ENCODE data around the gene TBL1XR1.
"Not testable (repeated sequence)": the region's sequence is repeated elsewhere in the genome, so short reads cannot be mapped to it uniquely, and the experiment has no call there.

The TBL1XR1 gene

GRCh38 chr3:177197727-177198460 lies 612 bp upstream of the TBL1XR1 start:
- Mint-ChIP-seq H3K4me3 (peak overlapping the region; percentile 20), H3K4me1 (ENCODE audit: low read depth) (peaks cover 40% of the 10 kb centered on the region)
- intact Hi-C loops (cut with micrococcal nuclease), result loop anchor here (1.0 to 5.0 kb wide), 2 partner anchors 162 to 244 kb away; no protein-coding TSS in a partner anchor

GRCh38 chr3:177196456-177197040 lies 734 bp downstream of the TBL1XR1 start:
- Mint-ChIP-seq H3K27ac (peak overlapping the region; percentile 99), H3K36me3 (ENCODE audit: low read depth) (peaks cover 37% of the 10 kb centered on the region), H3K9me3 (no peaks in the 10 kb centered on the region), H3K4me3 (peak overlapping the region; percentile 94), H3K27me3 (no peaks in the 10 kb centered on the region), H3K4me1 (ENCODE audit: low read depth) (peaks cover 41% of the 10 kb centered on the region)
- intact Hi-C loops (cut with micrococcal nuclease), result loop anchor here (1.0 to 5.0 kb wide), 2 partner anchors 164 to 246 kb away; no protein-coding TSS in a partner anchor

More at GRCh38 chr3:177197727-177198460, 612 bp upstream of the TBL1XR1 start:
- H3K9me3 Mint-ChIP-seq, result no peaks in the 10 kb centered on the region
- H3K36me3 Mint-ChIP-seq (ENCODE audit: low read depth), result peaks cover 32% of the 10 kb centered on the region
- H3K27ac Mint-ChIP-seq, result peak overlapping the region; percentile 99
- no peaks in the 10 kb centered on the region for H3K27me3 Mint-ChIP-seq

GRCh38 chr3:177196008-177196455 lies 1.2 kb downstream of the TBL1XR1 start:
- Mint-ChIP-seq H3K27me3 (no peaks in the 10 kb centered on the region), H3K9me3 (no peaks in the 10 kb centered on the region), H3K4me1 (ENCODE audit: low read depth) (peaks cover 44% of the 10 kb centered on the region), H3K4me3 (peak overlapping the region; percentile 94), H3K36me3 (ENCODE audit: low read depth) (peaks cover 38% of the 10 kb centered on the region), H3K27ac (peak overlapping the region; percentile 99)
- intact Hi-C loops (cut with micrococcal nuclease), result loop anchor here (5.0 kb wide), 1 partner anchor 246 kb away; no protein-coding TSS in a partner anchor

DNA sequence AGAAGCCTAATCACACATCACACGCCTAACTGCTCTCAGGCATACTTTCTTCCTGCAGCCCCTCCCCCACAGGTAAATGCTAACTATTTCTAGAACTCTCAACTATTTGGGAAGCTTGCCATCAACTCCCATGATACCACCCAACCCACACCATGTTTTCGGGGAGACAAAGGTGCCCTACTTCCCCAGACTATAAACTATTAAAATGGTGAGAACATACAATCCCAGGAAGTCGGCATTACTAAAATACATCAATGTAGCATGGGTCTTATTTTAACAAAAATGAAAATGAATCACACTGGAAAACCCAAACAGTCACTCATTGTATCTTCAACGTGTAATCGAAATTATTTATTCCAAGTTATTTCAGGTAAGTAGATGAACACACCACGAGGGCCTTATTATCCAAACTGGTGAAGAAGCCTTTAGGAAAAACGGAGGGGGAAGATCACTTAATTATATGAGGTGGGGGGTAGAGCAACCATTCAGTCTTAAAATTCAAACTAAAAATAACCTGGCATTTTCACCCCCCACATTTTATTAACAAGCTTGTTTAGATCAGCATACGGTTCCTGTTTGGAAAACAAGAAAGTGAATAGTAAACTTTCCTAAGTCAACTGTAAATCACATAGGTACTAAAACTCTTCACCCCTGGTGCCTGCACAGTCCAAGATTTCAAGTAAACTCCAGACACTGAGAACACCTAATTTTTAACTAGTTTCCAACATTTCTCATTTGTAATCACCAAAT lies 1.9 kb downstream of the TBL1XR1 start:
- Mint-ChIP-seq H3K27me3 (no peaks in the 10 kb centered on the region), H3K4me1 (ENCODE audit: low read depth) (peaks cover 50% of the 10 kb centered on the region), H3K36me3 (ENCODE audit: low read depth) (peaks cover 38% of the 10 kb centered on the region), H3K9me3 (no peaks in the 10 kb centered on the region), H3K4me3 (peak overlapping the region; percentile 94), H3K27ac (peak overlapping the region; percentile 99)
- intact Hi-C loops (cut with micrococcal nuclease), result loop anchor here (5.0 kb wide), 1 partner anchor 247 kb away; no protein-coding TSS in a partner anchor

GRCh38 chr3:177194299-177194698 lies 3.0 kb downstream of the TBL1XR1 start:
- Mint-ChIP-seq H3K27me3 (no peaks in the 10 kb centered on the region), H3K36me3 (ENCODE audit: low read depth) (peaks cover 38% of the 10 kb centered on the region), H3K4me1 (ENCODE audit: low read depth) (peaks cover 54% of the 10 kb centered on the region), H3K27ac (peak overlapping the region; percentile 22), H3K9me3 (no peaks in the 10 kb centered on the region), H3K4me3 (no peak overlapping the region)
- intact Hi-C loops (cut with micrococcal nuclease), result loop anchor here (5.0 kb wide), 1 partner anchor 137 kb away; no protein-coding TSS in a partner anchor

DNA sequence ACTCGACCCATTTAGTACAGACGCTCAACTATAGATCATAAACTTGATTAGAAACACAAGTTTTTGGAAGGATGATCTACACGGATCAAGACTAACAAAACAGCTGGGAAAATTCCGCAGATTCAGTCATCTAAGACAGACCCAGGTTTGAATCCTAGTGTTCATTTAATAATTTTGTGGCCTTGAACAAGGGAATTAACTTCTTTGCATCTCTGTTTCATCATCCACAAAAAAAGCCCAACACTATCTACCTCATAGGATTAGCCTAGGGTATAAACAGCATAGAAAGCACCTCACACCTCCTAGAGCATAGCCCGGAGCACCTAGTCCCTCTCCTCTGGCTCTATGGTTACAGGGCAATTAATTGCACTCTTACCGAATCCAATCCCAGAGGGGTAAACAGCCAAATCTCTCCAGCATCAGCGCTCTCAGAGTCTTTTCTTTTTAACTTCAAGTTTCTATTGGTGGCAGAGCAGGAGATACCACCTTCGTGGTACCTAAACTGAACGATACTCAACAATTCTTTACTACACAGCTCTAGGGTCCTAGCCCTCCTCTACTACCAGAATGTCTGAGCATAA lies 3.5 kb downstream of the TBL1XR1 start:
- H3K27me3 Mint-ChIP-seq, result no peaks in the 10 kb centered on the region
- peaks cover 38% of the 10 kb centered on the region for H3K36me3 Mint-ChIP-seq (ENCODE audit: low read depth)
- H3K4me3 Mint-ChIP-seq, result no peak overlapping the region
- intact Hi-C loops (cut with micrococcal nuclease), result loop anchor here (5.0 kb wide), 1 partner anchor 136 kb away; no protein-coding TSS in a partner anchor
- H3K9me3 Mint-ChIP-seq, result no peaks in the 10 kb centered on the region
- H3K27ac Mint-ChIP-seq, result peak overlapping the region; percentile 22
- peaks cover 52% of the 10 kb centered on the region for H3K4me1 Mint-ChIP-seq (ENCODE audit: low read depth)

GRCh38 chr3:177193275-177193674 lies 4.0 kb downstream of the TBL1XR1 start:
- Mint-ChIP-seq H3K4me1 (ENCODE audit: low read depth) (peaks cover 51% of the 10 kb centered on the region), H3K36me3 (ENCODE audit: low read depth) (peaks cover 38% of the 10 kb centered on the region)
- not testable (repeated sequence) for H3K27ac Mint-ChIP-seq

DNA sequence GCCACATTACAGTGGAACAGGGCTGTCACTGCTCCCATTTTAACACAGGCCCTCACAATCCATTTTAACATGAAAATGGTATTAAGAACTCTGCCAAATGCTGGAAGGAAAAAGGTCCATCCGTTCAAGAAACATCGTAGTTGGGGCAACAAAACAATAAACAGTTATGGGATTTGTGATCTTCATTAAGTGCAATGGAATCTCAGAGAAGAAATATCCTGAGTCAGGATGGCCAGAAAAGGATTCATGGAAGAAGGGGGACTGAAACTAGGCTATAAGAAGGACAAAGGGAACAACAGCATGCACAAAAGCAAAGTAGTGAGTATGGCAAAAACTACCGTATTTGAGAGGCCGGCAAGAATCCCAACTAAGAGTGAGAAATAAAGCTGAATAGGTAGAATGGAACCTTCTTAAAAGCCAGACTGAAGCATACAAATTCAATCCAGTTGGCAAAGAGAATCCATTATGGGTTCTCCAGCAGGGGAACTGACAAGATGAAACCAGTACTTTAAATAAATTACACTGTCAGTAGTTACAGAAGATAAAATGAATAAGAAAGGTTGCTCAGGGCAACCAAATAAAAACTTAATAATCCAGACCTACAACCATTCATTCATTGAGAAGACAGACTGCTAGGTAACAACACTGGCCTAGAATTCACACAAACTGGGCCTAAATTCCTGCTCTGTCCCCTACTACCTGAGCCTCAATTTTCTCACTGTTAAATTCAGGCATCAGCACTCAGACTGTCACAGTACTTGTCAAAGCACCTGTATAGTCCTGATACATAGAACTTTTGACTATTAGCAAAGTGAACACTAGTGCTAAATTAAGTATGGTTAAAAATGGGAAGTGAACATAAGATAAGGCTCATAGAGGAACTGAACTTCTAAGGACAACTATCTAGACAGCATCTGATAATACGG lies 6.3 kb downstream of the TBL1XR1 start:
- Mint-ChIP-seq H3K27me3 (no peaks in the 10 kb centered on the region), H3K9me3 (no peaks in the 10 kb centered on the region), H3K4me1 (ENCODE audit: low read depth) (peaks cover 63% of the 10 kb centered on the region), H3K36me3 (ENCODE audit: low read depth) (peaks cover 29% of the 10 kb centered on the region), H3K4me3 (no peak overlapping the region), H3K27ac (peak overlapping the region; percentile 60)
- intact Hi-C loops (cut with micrococcal nuclease), result loop anchor here (5.0 kb wide), 1 partner anchor 134 kb away; no protein-coding TSS in a partner anchor

More at GRCh38 chr3:177193275-177193674, 4.0 kb downstream of the TBL1XR1 start:
- H3K27me3 Mint-ChIP-seq, H3K9me3 Mint-ChIP-seq, H3K4me3 Mint-ChIP-seq: not testable (repeated sequence)
- intact Hi-C loops (cut with micrococcal nuclease), result loop anchor here (5.0 kb wide), 1 partner anchor 136 kb away; no protein-coding TSS in a partner anchor

- intact Hi-C loops (cut with micrococcal nuclease), result loop anchor here (5.0 kb wide), 1 partner anchor 133 kb away; no protein-coding TSS in a partner anchor
- not testable (repeated sequence) for H3K4me3 Mint-ChIP-seq, H3K27ac Mint-ChIP-seq, H3K27me3 Mint-ChIP-seq, H3K9me3 Mint-ChIP-seq
- H3K4me1 Mint-ChIP-seq (ENCODE audit: low read depth), result peaks cover 60% of the 10 kb centered on the region
- H3K36me3 Mint-ChIP-seq (ENCODE audit: low read depth), result peaks cover 21% of the 10 kb centered on the region
These were observed 7.1 kb downstream of the TBL1XR1 start for GRCh38 chr3:177190184-177190583.

- H3K9me3 Mint-ChIP-seq; H3K4me3 Mint-ChIP-seq; H3K27me3 Mint-ChIP-seq; H3K36me3 Mint-ChIP-seq (ENCODE audit: low read depth); intact Hi-C loops (cut with micrococcal nuclease); H3K27ac Mint-ChIP-seq: not testable (repeated sequence)
- H3K4me1 Mint-ChIP-seq (ENCODE audit: low read depth), result peaks cover 50% of the 10 kb centered on the region
These were observed 9.0 kb downstream of the TBL1XR1 start for GRCh38 chr3:177188325-177188724.

DNA sequence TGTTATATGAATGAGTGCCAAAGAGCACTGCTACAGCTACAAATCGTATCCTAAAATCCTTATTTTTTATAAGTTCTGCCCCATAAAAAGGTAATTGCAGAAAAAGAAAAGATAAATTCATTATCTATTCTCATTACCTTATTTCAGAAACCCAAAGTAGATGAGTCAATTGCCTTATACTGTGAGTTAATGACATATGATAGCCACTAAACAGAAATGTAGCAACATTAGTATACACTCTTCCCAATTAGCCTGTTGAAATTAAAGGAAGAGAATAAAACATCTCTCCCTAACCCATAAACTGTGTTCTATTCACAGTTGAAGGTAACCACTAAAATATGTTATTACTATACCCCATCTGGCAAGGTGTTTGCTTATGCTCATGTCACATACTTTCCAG lies 11.0 kb downstream of the TBL1XR1 start:
- Mint-ChIP-seq H3K27me3 (no peaks in the 10 kb centered on the region), H3K27ac (no peak overlapping the region), H3K36me3 (ENCODE audit: low read depth) (peaks cover 4% of the 10 kb centered on the region), H3K4me3 (no peak overlapping the region), H3K9me3 (no peaks in the 10 kb centered on the region), H3K4me1 (ENCODE audit: low read depth) (peaks cover 53% of the 10 kb centered on the region)
- intact Hi-C loops (cut with micrococcal nuclease), result no loop called here

- peaks cover 53% of the 10 kb centered on the region for H3K4me1 Mint-ChIP-seq (ENCODE audit: low read depth)
- no peak overlapping the region for H3K4me3 Mint-ChIP-seq
- no peaks in the 10 kb centered on the region for H3K27me3 Mint-ChIP-seq
- intact Hi-C loops (cut with micrococcal nuclease), result no loop called here
- no peaks in the 10 kb centered on the region for H3K9me3 Mint-ChIP-seq
- H3K36me3 Mint-ChIP-seq (ENCODE audit: low read depth), result peaks cover 10% of the 10 kb centered on the region
- no peak overlapping the region for H3K27ac Mint-ChIP-seq
These were observed 12.2 kb downstream of the TBL1XR1 start for GRCh38 chr3:177185035-177185574.
